Neural progenitor cell (in vitro differentiated cells): ENCODE measurements around the gene BICRAL. TPM values are rescaled to one million over a fixed set of nuclear protein-coding genes. Genes with fewer than 3 reads are reported as not detected.
"Not testable (repeated sequence)": the region's sequence is repeated elsewhere in the genome, so short reads cannot be mapped to it uniquely, and the experiment has no call there.

Source experiments
- DNase-seq: peaks from one replicate; pipeline ENCODE4 v3.0.0-alpha.2; 2016; ENCODE audit warnings: low spot score
- H2AFZ ChIP-seq: fragments of 200-600 bp; sonication (generic); replicated peaks from 2 replicates; pipeline ENCODE4 v1.6.1; 2016; ENCODE audit warnings: antibody characterized with exemption
- H3F3A ChIP-seq: fragments of 200-600 bp; sonication (generic); 2 replicates; pipeline ENCODE4 v1.6.1; 2016; ENCODE audit warnings: antibody characterized with exemption, low read depth
- H3K27ac ChIP-seq: fragments of 200-600 bp; sonication (generic); 2 replicates; pipeline ENCODE4 v1.5.1; 2016; ENCODE audit warnings: mild to moderate bottlenecking
- H3K27me3 ChIP-seq: fragments of 200-600 bp; sonication (generic); 2 replicates; pipeline ENCODE4 v1.6.1; 2016; ENCODE audit warnings: mild to moderate bottlenecking, moderate library complexity
- H3K36me3 ChIP-seq: fragments of 200-600 bp; sonication (generic); 2 replicates; pipeline ENCODE4 v1.5.1; 2016
- H3K4me1 ChIP-seq: fragments of 200-600 bp; sonication (generic); 2 replicates; pipeline ENCODE4 v1.6.1; 2016; ENCODE audit warnings: mixed run types
- H3K4me2 ChIP-seq: fragments of 200-600 bp; sonication (generic); 2 replicates; pipeline ENCODE4 v1.6.1; 2016
- H3K4me3 ChIP-seq: fragments of 200-600 bp; sonication (generic); 2 replicates; pipeline ENCODE4 v1.5.1; 2016
- H3K79me2 ChIP-seq: fragments of 200-600 bp; sonication (generic); 2 replicates; pipeline ENCODE4 v1.6.1; 2016; ENCODE audit warnings: low read depth
- H3K9ac ChIP-seq: fragments of 200-600 bp; sonication (generic); 2 replicates; pipeline ENCODE4 v1.6.1; 2016
- H3K9me3 ChIP-seq: fragments of 200-600 bp; sonication (generic); 2 replicates; pipeline ENCODE4 v1.5.1; 2016; ENCODE audit warnings: low read depth
- H4K20me1 ChIP-seq: fragments of 200-600 bp; sonication (generic); 2 replicates; pipeline ENCODE4 v1.6.1; 2016; ENCODE audit warnings: low read depth
- H3K27ac Mint-ChIP-seq: 3 replicates; pipeline ENCODE4 v1.8.0; 2021; ENCODE audit warnings: mixed read lengths
- H3K27me3 Mint-ChIP-seq: 2 replicates; pipeline ENCODE4 v1.8.0; 2022; ENCODE audit warnings: low read depth, mild to moderate bottlenecking, inconsistent platforms, moderate library complexity, mixed read lengths; ENCODE audit not compliant: insufficient read depth
- H3K36me3 Mint-ChIP-seq: 3 replicates; pipeline ENCODE4 v1.8.0; 2021; ENCODE audit warnings: mixed read lengths
- H3K4me1 Mint-ChIP-seq: 3 replicates; pipeline ENCODE4 v1.8.0; 2021; ENCODE audit warnings: mixed read lengths
- H3K4me3 Mint-ChIP-seq: 3 replicates; pipeline ENCODE4 v1.8.0; 2021; ENCODE audit warnings: mild to moderate bottlenecking, moderate library complexity, mixed read lengths
- H3K9me3 Mint-ChIP-seq: 3 replicates; pipeline ENCODE4 v1.8.0; 2020; ENCODE audit warnings: mixed read lengths
- CTCF ChIP-seq: fragments of 200-600 bp; sonication (generic); IDR thresholded peaks from 2 replicates; pipeline ENCODE4 v1.5.1; 2017; ENCODE audit warnings: antibody characterized with exemption, mild to moderate bottlenecking
- EZH2 ChIP-seq: fragments of 200-600 bp; sonication (generic); IDR thresholded peaks from 2 replicates; pipeline ENCODE4 v1.6.1; 2017; ENCODE audit warnings: antibody characterized with exemption, mild to moderate bottlenecking, moderate library complexity
- EZH2phosphoT487 ChIP-seq: fragments of 200-600 bp; sonication (generic); IDR thresholded peaks from 2 replicates; pipeline ENCODE4 v1.6.1; 2017; ENCODE audit warnings: antibody characterized with exemption
- total RNA-seq: library from RNA; depleted of rRNA; stranded (reverse); fragments of >200 nt; gene quantifications from 2 replicates; pipeline ENCODE4 v1.2.3, GENCODE V29; 2015; ENCODE audit warnings: low replicate concordance

Gene BICRAL
- total RNA-seq, 1 donor from 2014 or later: 8.6 TPM

GRCh38 chr6:42885702-42886101 lies 103.8 kb downstream of the BICRAL start:
- DNase-seq: no peak
- Mint-ChIP-seq H3K9me3 (no peaks in the 10 kb centered on the region), H3K4me1 (peaks cover 17% of the 10 kb centered on the region), H3K36me3 (peaks cover 27% of the 10 kb centered on the region), H3K27me3 (peaks cover 6% of the 10 kb centered on the region), H3K4me3 (no peak overlapping the region), H3K27ac (no peak overlapping the region)
- TF ChIP-seq CTCF (no peak), EZH2phosphoT487 (no peak), EZH2 (no peak)
- Histone ChIP-seq H3K9me3 (no peaks in the 10 kb centered on the region), H3K36me3 (peaks cover 13% of the 10 kb centered on the region), H3F3A (peaks cover 46% of the 10 kb centered on the region), H3K27me3 (no peaks in the 10 kb centered on the region), H3K4me2 (no peak overlapping the region), H2AFZ (no peak overlapping the region), H3K4me1 (peaks cover 10% of the 10 kb centered on the region), H3K9ac (no peak overlapping the region), H3K4me3 (no peak overlapping the region), H3K79me2 (peaks cover 48% of the 10 kb centered on the region), H3K27ac (no peak overlapping the region), H4K20me1 (no peaks in the 10 kb centered on the region)

- Mint-ChIP-seq H3K4me1 (peaks cover 20% of the 10 kb centered on the region), H3K36me3 (peaks cover 24% of the 10 kb centered on the region)
- not testable (repeated sequence) for DNase-seq, H3K27ac Mint-ChIP-seq, H3K27me3 ChIP-seq, H3K4me1 ChIP-seq, H3K9ac ChIP-seq, H3K9me3 ChIP-seq, H3K36me3 ChIP-seq, H3K4me2 ChIP-seq, H3K27ac ChIP-seq, H3K4me3 Mint-ChIP-seq, H2AFZ ChIP-seq, H3K4me3 ChIP-seq, H3K9me3 Mint-ChIP-seq, H4K20me1 ChIP-seq, H3K27me3 Mint-ChIP-seq
- Histone ChIP-seq H3K79me2 (peaks cover 23% of the 10 kb centered on the region), H3F3A (peaks cover 49% of the 10 kb centered on the region)
Observed at GRCh38 chr6:42888201-42888600, 106.3 kb downstream of the BICRAL start.

- H3K36me3 Mint-ChIP-seq: peaks cover 12% of the 10 kb centered on the region
- H3K4me1 Mint-ChIP-seq: peaks cover 26% of the 10 kb centered on the region
- H3K27ac Mint-ChIP-seq: no peak overlapping the region
- Histone ChIP-seq H3K4me2 (peak overlapping the region; percentile 77), H4K20me1 (no peaks in the 10 kb centered on the region), H3K27me3 (no peaks in the 10 kb centered on the region), H3F3A (peaks cover 37% of the 10 kb centered on the region), H2AFZ (no peak overlapping the region), H3K4me1 (peaks cover 7% of the 10 kb centered on the region), H3K27ac (peak overlapping the region; percentile 93), H3K79me2 (peaks cover 11% of the 10 kb centered on the region), H3K4me3 (peak overlapping the region; percentile 77), H3K36me3 (peaks cover 7% of the 10 kb centered on the region), H3K9ac (peak overlapping the region; percentile 71), H3K9me3 (no peaks in the 10 kb centered on the region)
- DNase-seq: peak; percentile 18
- TF ChIP-seq CTCF (no peak), EZH2 (no peak), EZH2phosphoT487 (no peak)
- H3K4me3 Mint-ChIP-seq: peak overlapping the region; percentile 95
- H3K27me3 Mint-ChIP-seq: peaks cover 3% of the 10 kb centered on the region
- H3K9me3 Mint-ChIP-seq: no peaks in the 10 kb centered on the region
Observed at GRCh38 chr6:42889815-42890214, 108.0 kb downstream of the BICRAL start.

GRCh38 chr6:42890311-42891198 lies 108.7 kb downstream of the BICRAL start:
- Histone ChIP-seq H3K27ac (peak overlapping the region; percentile 93), H3K36me3 (peaks cover 4% of the 10 kb centered on the region), H3K4me1 (peaks cover 7% of the 10 kb centered on the region), H4K20me1 (no peaks in the 10 kb centered on the region), H3K4me2 (peak overlapping the region; percentile 77), H3K79me2 (peaks cover 11% of the 10 kb centered on the region), H3F3A (peaks cover 35% of the 10 kb centered on the region), H3K9ac (peak overlapping the region; percentile 71), H2AFZ (peak overlapping the region; percentile 66), H3K27me3 (no peaks in the 10 kb centered on the region), H3K4me3 (peak overlapping the region; percentile 77), H3K9me3 (no peaks in the 10 kb centered on the region)
- H3K9me3 Mint-ChIP-seq: no peaks in the 10 kb centered on the region
- peak overlapping the region; percentile 95 for H3K4me3 Mint-ChIP-seq
- peaks cover 26% of the 10 kb centered on the region for H3K4me1 Mint-ChIP-seq
- peaks cover 3% of the 10 kb centered on the region for H3K27me3 Mint-ChIP-seq
- TF ChIP-seq EZH2 (no peak), CTCF (peak; percentile 4), EZH2phosphoT487 (no peak)
- DNase-seq: peak; percentile 96
- H3K36me3 Mint-ChIP-seq: peaks cover 11% of the 10 kb centered on the region
- H3K27ac Mint-ChIP-seq: peak overlapping the region; percentile 97
